HG03103 (cell line): Measurements from ENCODE around the gene MAB21L4.
"Not testable (repeated sequence)": the region's sequence is repeated elsewhere in the genome, so short reads cannot be mapped to it uniquely, and the experiment has no call there.

Experiments
- ATAC-seq: cut with Tn5 transposase; IDR thresholded peaks from one replicate; pipeline ENCODE4 v1.9.1; 2021; ENCODE audit warnings: low read depth; ENCODE audit not compliant: unreplicated experiment

MAB21L4 gene

GRCh38 chr2:240846309-240846708 lies 49.6 kb downstream of the MAB21L4 start:
- not testable (repeated sequence) for ATAC-seq

- ATAC-seq: no peak
Measured at GRCh38 chr2:240840435-240841060, 55.4 kb downstream of the MAB21L4 start.

- ATAC-seq: no peak
Measured at GRCh38 chr2:240839152-240840143, 56.5 kb downstream of the MAB21L4 start.

GRCh38 chr2:240837621-240838020 lies 58.3 kb downstream of the MAB21L4 start:
- ATAC-seq: no peak

GRCh38 chr2:240836781-240837467 lies 59.0 kb downstream of the MAB21L4 start:
- no peak for ATAC-seq
